HUES6 (cell line): ENCODE measurements around the gene NGEF.

ENCODE experiments used
- H3K27ac ChIP-seq: 2 replicates; pipeline ENCODE4 v1.7.0; 2013; ENCODE audit warnings: low read depth, mild to moderate bottlenecking, low read length, inconsistent platforms
- H3K27me3 ChIP-seq: 2 replicates; pipeline ENCODE4 v1.6.1; 2013; ENCODE audit warnings: low read length; ENCODE audit not compliant: control insufficient read depth, insufficient read depth
- H3K36me3 ChIP-seq: 2 replicates; pipeline ENCODE4 v1.6.1; 2013; ENCODE audit warnings: low read length; ENCODE audit not compliant: control insufficient read depth, insufficient read depth
- H3K4me1 ChIP-seq: 2 replicates; pipeline ENCODE4 v1.6.1; 2013; ENCODE audit warnings: low read length; ENCODE audit not compliant: control insufficient read depth, insufficient read depth
- H3K4me3 ChIP-seq: 2 replicates; pipeline ENCODE4 v1.5.1; 2013; ENCODE audit warnings: low read depth, low read length
- H3K9ac ChIP-seq: one replicate; pipeline ENCODE4 v1.6.1; 2013; ENCODE audit warnings: mild to moderate bottlenecking, low read length
- H3K9me3 ChIP-seq: 2 replicates; pipeline ENCODE4 v1.6.1; 2013; ENCODE audit warnings: low read depth, low read length; ENCODE audit not compliant: control insufficient read depth, insufficient read depth

NGEF gene

DNA sequence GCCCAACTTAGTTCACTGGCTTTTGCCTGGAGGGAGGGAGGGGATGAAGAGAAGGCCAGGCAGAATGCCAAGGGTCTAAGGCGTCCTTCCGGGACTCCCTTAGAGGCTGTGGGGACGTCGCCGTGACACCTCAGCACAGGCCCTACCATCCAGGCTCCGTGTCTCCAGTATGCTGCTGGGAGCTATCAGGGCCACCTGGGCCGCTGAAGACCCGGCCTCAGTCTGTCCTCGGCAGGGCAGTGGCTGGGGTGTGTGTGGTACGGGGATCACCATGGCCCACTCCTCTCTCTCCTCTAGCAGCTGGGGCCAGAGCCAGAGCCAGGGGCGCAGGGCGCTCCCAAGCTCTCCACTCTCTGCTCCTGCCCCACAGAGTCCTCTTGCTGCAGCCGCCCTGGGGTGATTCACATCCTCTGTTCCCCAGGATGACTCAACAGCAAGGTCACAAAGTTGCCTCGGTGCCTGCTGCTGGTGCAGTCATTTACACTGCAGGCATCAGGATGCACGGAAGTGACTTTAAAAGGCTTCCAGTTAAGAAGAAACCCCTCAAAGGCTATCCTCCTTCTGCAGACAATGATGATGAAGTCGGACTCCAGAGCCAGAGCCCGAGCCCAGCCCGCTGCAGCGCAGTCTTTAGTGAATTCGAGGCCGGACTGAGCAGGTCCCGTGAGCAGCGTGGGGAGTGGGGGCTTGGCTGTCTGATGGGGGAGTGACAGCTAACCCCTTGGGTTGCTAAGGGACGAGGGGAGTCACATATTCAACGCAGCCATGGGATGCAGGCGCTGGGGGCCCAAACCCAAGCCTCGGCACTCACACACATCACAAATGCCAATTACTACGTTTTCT, 111.1 kb downstream of the NGEF start:
- Histone ChIP-seq H3K27me3 (peaks cover 46% of the 10 kb centered on the region), H3K4me1 (peaks cover 21% of the 10 kb centered on the region), H3K9ac (peak overlapping the region; percentile 39), H3K4me3 (0 out of 2 replicates have a peak overlapping the region, but pooled peaks have one; percentile 37), H3K27ac (no peak overlapping the region), H3K36me3 (no peaks in the 10 kb centered on the region), H3K9me3 (no peaks in the 10 kb centered on the region; the same call in 1 of the 2 replicates)

DNA sequence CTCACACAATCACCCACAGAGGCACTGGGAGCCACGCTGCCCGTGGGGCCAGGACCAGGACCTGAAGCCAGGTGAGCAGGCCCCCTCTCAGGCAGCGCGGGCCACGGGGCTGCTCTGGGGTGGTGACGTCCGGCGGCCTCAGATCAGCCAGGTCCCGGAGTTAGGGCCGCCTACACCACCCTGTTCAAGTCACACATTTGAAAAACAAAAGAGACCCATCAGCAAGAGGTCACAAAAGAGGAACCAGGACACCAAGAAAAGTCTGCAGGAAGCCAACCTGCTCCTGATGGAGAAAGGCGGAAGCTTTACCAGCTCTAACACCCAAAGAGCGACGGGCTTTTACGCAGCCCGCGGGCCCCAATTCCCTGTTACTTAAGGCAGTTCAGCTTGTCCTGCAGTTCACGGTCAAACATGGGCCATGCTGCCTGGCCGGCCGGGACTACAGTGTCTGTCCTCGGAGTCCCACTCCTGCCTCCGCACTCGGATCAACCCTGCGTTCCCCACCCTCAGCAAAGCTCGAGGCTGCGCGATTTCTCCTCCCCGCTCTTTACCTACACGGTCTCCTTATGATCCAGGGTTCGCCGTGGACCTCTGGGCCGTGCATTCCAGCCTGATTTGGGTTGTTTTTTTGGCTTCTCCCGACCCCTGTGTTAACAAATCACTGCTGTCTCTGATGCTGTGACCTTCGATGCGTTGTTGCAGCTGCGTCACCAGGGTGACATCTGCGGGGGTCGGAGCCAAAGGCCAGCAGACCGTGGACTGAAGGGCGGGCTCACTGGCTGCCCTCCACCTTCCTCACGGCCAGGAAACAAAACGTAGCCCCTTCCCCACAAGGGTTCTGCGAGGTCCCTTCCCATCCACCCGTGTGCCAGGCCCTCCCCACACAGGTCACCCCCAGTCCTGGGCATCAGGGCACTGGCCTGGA, 112.0 kb downstream of the NGEF start:
- Histone ChIP-seq H3K27ac (no peak overlapping the region), H3K27me3 (peaks cover 46% of the 10 kb centered on the region), H3K4me1 (peaks cover 21% of the 10 kb centered on the region), H3K9me3 (no peaks in the 10 kb centered on the region; the same call in 1 of the 2 replicates), H3K9ac (peak overlapping the region; percentile 28), H3K4me3 (peak overlapping the region; percentile 37), H3K36me3 (no peaks in the 10 kb centered on the region)

GRCh38 chr2:232898592-232899543, 114.2 kb downstream of the NGEF start:
- H3K4me1 ChIP-seq: peaks cover 21% of the 10 kb centered on the region
- H3K27ac ChIP-seq: no peak overlapping the region
- peaks cover 46% of the 10 kb centered on the region for H3K27me3 ChIP-seq
- no peak overlapping the region for H3K9ac ChIP-seq
- no peak overlapping the region for H3K4me3 ChIP-seq
- no peaks in the 10 kb centered on the region for H3K9me3 ChIP-seq
- no peaks in the 10 kb centered on the region for H3K36me3 ChIP-seq

- no peaks in the 10 kb centered on the region for H3K36me3 ChIP-seq
- H3K9ac ChIP-seq: no peak overlapping the region
- no peaks in the 10 kb centered on the region for H3K9me3 ChIP-seq
- no peak overlapping the region for H3K4me3 ChIP-seq
- H3K4me1 ChIP-seq: peaks cover 21% of the 10 kb centered on the region
- peaks cover 38% of the 10 kb centered on the region for H3K27me3 ChIP-seq
- H3K27ac ChIP-seq: no peak overlapping the region
Observed at GRCh38 chr2:232897598-232898408, 115.3 kb downstream of the NGEF start.

DNA sequence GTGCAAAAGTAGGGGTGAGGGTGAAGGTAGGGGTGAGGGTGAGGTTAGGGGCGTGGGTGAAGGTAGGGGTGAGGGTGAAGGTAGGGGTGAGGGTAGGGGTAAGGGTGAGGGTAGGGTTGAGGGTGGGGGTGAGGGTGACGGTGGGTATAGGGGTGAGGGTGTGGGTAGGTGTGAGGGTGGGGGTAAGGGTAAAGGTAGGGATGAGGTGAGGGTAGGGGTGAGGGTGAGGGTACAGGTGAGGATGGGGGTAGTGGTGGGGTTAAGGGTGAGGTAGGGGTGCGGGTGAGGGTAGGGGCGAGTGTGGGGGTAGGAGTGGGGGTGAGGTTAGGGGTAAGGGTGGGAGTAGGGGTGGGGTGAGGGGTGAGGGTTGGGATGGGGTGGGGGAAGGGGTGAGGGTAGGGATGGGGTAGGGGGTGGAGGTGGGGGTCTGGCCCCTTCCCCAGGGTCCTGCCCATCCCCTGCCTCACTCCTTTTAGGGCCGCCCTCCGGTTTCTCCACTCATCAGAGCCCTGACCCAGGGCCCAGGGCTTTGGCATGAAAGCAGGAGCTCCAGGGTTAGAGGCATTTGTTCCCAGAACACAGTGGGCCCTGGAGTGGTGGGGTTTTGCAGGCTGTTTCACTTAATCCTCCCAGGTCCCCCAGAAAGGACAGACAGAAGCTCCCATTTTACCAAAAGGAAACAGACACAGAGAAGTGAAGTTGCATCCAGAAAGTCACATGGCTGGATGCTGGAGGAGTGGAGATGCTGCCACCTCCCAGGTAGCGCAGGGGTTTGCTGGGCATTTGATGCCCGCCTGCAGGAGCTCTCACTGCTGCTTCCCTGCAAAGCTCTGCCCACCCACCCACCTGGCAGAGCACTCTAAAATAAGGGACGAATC, 116.1 kb downstream of the NGEF start:
- Histone ChIP-seq H3K27ac (no peak overlapping the region), H3K9me3 (no peaks in the 10 kb centered on the region), H3K27me3 (peaks cover 30% of the 10 kb centered on the region), H3K36me3 (no peaks in the 10 kb centered on the region), H3K4me1 (peaks cover 16% of the 10 kb centered on the region), H3K4me3 (no peak overlapping the region), H3K9ac (no peak overlapping the region)

DNA sequence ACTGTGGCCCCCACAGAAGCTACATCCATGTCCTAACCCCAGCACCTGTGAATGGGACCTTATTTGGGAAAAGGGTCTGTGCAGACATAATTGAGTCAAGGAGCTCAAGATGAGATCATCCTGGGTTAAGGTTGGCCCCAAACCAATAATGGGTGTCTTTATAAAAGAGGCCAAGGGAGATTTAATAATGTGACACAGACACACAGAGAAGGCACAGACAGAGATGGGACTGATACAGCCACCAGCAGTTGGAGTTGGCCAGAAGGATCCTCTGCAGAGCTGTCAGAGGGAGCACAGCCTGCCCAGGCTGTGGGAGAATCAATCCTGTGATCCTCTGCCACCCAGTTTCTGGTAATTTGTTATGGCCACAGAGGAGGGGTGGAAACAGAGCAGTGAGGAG, 116.9 kb downstream of the NGEF start:
- Histone ChIP-seq H3K4me1 (peaks cover 15% of the 10 kb centered on the region), H3K9me3 (no peaks in the 10 kb centered on the region), H3K27ac (no peak overlapping the region), H3K4me3 (no peak overlapping the region), H3K36me3 (no peaks in the 10 kb centered on the region), H3K9ac (no peak overlapping the region), H3K27me3 (peaks cover 21% of the 10 kb centered on the region)

GRCh38 chr2:232894746-232895145, 118.3 kb downstream of the NGEF start:
- Histone ChIP-seq H3K27ac (no peak overlapping the region), H3K27me3 (peaks cover 8% of the 10 kb centered on the region), H3K9me3 (no peaks in the 10 kb centered on the region), H3K4me1 (peaks cover 16% of the 10 kb centered on the region), H3K9ac (no peak overlapping the region), H3K4me3 (no peak overlapping the region), H3K36me3 (no peaks in the 10 kb centered on the region)

DNA sequence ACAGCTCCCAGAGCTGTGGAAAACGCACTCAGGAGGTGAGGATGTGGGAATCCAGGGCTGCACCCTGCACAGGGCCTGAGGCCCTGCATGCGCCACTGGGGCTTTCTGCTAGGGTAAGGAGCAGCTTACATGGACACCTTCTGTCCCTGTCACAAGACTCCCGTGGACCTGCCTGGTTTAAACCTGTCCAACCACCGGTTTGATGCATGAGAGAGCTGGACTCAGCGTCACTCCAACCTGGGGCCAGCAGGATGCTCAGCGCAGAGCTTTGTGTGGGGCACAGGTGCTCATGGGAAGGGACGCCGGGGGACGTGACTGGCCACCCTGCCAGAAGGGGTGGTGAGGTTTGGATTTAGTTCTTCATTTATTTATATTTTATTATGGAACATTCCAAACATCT, 118.8 kb downstream of the NGEF start:
- Histone ChIP-seq H3K9ac (no peak overlapping the region), H3K27me3 (peaks cover 8% of the 10 kb centered on the region), H3K4me1 (peaks cover 16% of the 10 kb centered on the region), H3K27ac (no peak overlapping the region), H3K4me3 (no peak overlapping the region), H3K9me3 (no peaks in the 10 kb centered on the region), H3K36me3 (no peaks in the 10 kb centered on the region)

DNA sequence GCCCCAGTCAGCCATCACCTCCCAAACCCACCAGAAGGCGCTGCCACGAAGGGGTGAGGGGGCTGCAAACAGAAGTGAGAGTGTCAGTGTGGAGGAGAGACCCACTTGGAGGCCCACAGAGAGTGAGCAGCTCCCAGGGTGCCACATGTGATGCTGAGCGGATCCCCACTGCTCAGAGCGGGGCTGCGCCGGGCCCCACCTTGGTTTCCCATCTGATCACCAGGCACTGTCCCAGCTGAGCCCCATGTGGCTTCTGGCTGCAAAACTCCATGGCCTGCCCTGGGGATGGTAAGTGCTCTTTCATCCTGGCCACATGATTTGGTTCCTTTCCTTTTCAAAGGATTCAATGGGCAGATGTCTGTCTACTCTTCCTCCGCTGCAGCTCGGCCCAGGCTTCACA, 119.2 kb downstream of the NGEF start:
- Histone ChIP-seq H3K27me3 (peaks cover 4% of the 10 kb centered on the region), H3K27ac (no peak overlapping the region), H3K4me3 (no peak overlapping the region), H3K9ac (no peak overlapping the region), H3K9me3 (no peaks in the 10 kb centered on the region), H3K4me1 (peaks cover 16% of the 10 kb centered on the region), H3K36me3 (no peaks in the 10 kb centered on the region)
